NCI-H446 treated with DMSO at 0.1 percent for 48 hours (cell line): Measurements from ENCODE around the gene UCP2.

Experiments used
- DNase-seq: peaks from one replicate; lab custom pipeline; 2025; lab: John Stamatoyannopoulos, UW

Gene UCP2

DNA sequence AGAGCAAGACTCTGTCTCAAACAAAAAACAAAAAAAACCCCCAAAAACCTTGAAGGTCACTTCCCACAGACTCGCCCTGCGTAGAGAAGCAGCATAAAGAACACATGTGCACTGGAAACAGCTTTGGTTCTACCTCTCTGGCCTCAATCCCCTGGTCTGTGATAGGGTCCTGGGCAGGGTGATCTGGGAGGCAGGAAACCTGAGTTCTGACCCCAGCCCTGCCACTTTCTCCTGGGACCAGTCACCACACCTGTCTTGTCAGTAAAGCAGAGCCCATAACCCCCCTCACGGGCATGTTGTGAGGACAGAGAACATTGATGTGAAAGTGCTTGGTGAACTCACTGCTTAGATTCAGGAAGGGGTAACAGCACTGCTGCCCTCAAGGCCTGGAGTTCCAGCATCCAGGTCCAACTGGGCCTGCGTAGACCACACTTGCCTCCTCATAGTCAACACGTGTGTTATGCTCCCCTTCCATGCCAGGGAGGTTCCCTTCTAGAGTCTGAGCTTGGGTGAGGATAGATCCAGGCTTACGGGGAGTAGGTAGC, 11.4 kb downstream of the UCP2 start:
- no peak for DNase-seq

DNA sequence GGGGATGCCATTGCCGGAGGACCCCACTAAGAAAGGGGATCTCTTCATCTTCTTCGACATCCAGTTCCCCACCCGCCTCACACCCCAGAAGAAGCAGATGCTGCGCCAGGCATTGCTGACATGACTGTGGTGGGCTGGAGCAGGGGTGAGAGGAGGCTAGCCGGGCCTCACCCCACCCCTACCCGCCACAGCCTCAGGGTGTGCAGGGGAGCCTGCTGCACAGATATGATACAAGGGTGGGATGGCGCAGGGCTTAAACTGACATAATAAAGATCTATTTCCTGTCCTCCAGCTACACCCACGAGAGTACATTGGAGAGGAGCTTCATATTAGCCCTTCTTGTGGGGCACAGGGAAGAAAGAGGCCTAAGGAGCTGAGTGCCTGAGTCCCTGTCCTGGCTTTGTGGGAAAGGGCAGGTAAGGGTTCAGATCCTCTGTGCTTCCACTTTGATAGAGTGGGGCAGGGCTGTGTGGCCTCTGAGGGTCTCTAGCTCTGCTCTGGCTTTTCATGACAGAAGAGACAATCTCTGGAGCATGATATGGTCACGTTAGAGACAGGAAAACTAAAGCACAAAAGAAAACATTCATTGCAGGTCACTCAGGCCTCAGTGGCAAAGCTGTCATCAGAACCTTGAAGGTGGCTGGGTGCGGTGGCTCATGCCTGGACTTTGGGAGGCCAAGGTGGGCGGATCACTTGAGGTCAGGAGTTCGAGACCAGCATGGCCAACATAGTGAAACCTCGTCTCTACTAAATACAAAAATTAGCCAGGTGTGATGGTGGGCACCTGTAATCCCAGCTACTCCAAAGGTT, 12.4 kb downstream of the UCP2 start:
- DNase-seq: no peak

DNA sequence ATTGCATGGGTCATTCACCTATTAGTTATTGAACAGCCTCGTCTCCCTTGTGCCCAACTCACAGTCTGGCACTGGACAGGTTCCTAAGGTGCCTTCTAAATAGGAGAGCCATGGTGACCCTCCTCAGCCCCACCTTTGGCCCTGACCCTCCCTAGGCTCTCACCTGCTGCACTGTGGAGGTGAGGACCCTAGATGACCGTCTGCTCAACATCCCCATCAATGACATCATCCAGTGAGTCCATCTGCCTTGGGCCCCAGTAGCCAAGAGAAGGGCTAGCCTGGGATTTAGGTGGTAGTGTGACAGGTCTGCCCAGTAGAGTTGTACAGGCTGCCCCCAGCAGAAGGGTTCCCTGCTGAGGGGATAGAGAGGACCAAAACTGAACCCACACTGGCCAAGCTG, 13.6 kb downstream of the UCP2 start:
- no peak for DNase-seq

DNA sequence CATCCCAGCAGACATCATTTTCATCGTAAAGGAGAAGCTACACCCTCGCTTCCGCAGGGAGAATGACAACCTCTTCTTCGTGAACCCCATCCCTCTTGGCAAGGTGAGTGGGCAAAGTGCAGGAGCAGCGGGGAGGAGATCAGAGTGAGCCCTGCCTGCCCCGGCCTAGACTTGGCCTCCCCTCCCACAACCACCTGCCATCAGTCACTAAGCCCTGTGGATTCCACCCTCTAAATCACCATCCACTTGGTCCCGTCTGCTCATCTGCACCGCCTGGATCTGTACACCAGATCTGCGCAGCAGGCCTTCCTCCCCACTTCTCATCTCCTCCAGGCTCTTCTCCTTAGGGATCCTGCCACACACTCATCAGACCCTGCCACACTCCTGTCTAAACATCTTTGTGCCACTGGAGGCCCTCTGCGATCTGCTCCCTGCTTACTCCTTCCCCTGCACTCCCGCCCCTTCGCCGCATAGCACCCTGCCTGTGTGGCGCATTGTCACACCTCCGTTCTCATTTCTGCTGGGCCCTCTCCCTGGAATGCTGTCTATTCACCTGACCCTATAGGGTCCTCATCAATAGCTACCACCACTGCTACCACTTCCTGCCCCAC, 14.2 kb downstream of the UCP2 start:
- DNase-seq: no peak

DNA sequence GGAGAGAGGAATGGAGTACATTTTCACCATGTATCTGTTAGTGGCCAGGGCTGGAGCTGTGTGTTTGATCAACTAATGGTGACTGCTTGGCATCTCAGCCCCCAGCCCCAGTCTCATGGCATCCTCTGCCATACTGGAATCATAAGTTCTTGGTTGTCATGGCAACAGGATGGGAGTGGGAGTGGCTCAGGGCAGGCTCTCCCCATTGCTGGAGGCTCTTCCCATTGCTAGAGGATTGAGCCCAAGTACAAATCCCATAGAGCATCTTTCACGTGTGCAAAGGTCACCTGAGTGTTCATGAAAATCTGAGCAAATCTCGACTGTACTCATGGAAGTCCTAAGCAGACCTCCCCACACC, 16.9 kb downstream of the UCP2 start:
- no peak for DNase-seq

DNA sequence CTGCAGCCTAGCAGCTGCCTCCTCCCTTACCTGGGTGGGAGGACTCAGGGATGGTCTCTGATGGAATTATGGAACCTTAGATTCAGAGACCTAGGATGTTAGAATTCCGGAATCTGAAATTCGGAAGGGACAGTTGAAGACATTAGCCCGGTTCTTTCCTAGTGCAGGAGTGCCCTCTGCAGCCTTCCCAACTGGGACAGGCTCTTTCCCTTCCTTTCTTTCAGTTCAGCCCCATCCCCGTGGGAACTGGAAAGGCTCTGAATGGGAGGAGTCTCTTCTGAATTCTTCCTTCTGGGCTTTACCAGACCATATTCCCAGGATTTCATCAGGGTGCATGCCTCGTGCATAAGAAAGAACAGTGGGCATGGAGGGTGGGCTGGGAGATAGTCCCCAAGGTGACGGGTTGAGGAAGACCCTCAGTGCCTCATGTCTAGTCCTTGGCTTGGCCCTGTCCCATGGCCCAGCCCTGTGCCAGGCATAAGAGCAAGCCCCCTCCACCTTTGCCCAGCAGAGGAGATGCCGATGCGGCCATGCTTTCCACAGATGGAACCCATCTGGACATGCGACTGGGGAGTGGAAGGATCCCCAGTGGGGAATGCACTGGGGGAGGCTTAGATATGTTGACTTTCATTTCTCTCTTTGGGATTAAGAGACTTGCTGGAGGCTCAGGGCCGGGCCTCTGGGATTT, 17.4 kb downstream of the UCP2 start:
- DNase-seq: no peak

DNA sequence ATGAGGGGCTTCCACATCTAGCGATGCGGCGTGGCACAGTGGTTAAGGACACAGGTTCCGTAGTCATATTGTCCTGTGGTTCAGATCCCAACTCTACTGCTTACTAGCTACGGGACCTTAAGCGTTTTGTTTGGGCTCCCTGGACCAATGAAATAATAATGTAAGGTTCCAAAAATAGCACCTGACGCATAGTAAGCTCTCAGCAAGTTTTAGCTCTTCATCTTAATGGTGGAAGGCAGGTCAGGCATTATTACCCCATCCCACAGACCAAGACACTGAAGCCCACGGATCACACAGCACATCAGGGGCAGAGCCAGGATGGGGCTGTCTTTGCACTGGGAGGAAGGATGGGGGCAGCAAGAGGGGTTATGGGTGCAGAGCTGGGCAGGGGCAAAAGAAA, 18.8 kb downstream of the UCP2 start:
- no peak for DNase-seq

DNA sequence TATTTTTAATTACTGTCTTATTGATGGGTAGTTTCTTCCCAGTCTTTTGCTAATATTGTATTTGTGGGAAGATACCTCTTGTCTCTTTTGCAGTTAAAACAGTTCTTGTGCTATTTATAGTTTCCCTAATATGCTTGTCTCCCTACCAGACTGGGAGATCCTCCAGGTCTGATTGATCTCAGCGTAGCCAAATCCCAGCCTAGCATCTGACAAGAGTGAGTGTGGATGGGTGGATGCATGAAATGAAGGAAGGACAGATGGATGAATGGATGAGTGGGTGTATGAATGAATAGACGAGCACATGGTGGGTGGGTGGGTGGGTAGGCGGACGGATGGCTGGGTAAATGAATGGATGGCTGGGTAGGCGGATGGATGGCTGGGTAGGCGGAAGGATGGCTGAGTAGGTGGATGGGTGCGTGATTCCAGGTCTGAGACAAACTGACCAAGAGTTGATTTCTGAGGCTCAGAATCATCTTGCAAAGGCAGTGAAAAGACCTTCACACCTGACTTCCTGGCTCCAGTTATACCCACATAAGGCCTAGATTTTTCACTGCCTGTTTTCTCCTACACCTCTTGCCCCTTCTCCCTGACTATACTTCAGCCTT, 20.4 kb downstream of the UCP2 start:
- DNase-seq: no peak

DNA sequence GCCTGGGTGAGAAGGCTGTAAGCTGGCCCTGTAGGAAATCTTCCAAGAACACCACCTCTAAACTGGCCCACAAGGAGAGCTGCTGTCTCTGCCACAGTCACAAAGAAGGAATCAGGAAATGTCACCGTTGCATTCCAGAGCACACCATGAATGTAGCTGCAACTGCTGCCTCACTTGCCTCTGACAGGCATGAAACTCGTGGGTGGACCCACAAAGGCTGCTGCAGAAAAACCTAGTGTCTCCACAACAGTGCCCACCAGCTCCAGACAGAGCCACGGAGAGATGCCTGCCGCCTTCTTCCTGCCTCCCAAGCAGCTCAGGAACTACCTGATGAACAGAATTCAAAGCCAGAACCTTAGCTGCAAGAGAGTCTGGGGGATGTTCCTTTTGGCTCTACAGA, 21.3 kb downstream of the UCP2 start:
- no peak for DNase-seq

DNA sequence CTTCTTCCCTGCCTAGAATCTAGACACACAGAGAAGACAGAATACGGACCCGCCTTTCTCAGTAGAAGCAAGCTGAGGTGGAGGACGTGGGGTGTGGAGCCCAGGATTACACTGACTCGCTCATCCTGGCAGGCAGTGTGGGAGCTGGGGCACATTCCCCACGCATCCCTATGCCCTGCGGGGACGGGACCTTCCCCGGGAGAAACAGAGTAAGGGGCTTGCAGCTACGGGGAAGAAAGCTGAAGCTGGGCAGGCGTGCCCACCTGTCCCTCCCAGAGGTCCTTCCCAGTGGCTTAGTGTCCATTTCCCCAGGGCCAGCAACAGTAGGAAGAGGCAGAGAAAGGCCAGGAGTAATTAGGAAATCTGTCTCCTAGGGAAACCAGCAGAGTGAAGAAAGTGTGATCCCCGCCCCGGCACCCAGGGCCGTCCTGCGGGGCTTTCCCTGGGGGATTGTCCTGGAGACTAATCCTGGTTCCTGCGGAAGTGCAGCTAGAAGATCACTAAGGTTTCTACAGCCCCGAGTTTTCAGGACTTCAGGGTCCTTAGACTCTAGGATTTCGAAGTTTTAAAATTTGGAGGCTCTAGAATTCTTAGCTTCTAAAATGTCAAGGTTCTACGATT, 24.0 kb downstream of the UCP2 start:
- no peak for DNase-seq

DNA sequence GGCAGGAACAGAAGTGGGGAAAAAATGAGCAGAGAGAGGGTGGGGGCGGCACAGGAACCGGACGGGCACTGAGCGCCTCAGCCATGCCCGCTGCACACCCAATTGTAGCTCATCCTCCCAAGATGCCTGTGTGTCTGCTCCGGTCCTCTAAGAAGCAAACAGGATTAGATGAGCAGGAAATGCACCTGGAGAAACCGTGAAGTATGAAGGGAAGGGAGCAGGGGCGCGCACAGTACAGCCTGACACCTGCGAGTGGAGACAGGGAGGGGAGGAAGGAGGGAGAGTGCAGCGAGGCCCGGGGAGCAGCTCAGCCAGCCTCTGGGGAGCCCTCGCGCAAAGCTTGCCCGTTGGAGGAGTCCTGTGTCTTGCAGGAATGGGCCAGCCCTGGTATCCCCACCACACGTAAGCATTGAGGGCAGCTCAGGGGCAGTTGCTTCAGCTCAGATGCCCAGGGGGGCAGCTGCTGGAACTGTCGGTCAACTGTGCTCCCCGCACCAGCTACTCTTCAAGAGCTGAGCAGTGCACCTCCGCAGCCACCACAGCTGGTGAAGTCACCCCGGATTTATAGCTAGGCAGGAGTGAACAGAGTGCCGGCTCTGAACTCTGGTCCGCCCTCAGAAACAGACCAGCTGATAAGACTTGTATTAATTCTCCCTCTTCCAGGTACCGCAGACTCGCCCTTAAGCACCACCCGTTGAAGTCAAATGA, 24.8 kb downstream of the UCP2 start:
- DNase-seq: no peak

DNA sequence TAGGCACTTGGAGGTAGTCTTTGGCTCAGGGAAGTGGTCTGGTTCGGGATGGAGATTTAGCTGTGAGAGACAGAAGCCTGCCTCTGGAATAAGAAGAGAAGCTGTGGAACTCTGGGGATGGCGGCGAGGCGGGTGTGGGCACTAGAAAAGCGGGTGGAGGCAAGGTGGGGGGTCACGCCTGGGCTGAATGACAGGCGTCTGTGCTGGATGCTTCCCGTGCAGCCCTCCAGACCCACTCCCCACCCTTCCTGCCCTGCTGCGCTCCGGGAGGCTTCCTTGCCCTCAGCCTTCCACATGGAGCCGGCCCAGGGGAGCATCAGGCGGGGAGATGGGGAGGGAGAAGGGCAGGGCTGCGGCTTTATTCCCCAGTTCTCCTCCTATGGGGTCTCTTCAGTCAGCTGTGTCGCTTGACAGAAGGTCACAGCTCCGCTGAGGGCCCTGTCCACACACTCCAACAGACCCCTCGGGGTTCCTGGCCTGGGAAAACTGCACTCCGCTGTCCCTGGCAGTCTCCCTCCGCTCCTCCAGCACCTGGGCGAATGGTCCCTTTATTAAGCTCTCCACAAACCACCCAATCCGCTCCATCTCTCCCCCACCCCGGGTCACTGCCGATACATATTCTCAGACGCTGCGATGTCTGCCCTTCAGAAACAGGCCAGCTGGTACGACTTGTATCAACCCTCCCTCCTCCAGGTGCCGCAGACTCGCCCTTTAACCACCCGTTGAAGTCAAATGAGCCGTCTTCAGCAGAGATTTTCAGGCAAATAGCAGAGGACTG, 25.6 kb downstream of the UCP2 start:
- no peak for DNase-seq

DNA sequence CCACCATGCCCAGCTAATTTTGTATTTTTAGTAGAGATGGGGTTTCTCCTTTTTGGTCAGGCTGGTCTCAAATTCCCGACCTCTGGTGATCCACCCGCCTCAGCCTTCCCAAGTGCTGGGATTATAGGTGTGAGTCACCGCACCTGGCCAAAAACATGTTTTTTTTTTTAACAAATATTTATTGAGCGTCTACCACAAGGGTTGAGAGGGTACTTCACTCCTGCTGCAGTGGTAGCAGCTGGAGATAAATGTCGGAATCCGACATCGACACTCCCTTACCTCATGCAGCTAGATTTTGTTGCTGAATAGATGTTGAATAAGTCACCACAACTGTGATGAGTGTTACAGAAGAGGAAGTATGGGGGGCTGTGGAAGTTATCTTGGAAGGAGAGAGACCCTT, 30.8 kb downstream of the UCP2 start:
- no peak for DNase-seq

DNA sequence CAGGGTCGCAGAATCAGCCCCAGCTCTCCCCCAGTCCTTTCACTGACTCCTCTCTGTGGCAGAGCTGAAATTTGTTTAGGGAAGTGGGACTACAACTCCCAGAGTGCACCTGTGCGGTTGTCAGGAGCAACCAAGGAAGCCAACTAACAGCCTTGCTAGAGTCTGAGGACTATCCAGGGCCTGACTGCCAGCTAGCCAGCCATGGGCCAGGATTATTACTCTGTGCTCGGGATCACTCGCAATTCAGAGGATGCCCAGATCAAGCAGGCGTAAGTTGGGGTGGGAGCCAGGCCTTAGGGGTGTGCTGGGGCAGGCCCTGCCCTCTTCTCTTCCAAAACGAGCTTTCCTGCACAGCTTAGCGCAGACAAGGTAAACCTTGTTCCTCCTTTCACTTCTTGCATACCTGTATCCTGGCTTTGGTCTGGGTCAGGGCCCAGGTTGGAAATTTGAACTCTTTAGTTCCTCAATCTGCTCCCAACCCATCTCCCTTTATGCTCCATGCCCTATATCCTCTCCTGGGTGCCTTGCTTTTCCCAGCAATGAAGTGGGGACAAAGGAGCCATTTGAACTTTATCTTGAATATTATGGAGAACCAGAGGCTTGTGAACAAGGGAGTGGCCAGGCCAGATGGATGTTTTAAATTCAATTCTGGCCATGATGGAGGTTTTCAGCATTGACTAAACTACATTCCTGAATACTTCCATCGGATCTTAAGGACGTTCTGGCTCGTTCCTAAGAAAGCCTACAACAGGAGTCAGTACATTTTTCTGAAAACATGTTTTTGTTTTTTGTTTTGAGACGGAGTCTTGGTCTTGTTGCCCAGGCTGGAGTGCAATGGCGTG, 31.6 kb downstream of the UCP2 start, which contains the start of gene DNAJB13:
Gene DNAJB13, plus strand, starts transcription at position 158 of the 842 bp plus-strand sequence. Its CDS starts 44 bp downstream, at position 202.
- no peak for DNase-seq

DNA sequence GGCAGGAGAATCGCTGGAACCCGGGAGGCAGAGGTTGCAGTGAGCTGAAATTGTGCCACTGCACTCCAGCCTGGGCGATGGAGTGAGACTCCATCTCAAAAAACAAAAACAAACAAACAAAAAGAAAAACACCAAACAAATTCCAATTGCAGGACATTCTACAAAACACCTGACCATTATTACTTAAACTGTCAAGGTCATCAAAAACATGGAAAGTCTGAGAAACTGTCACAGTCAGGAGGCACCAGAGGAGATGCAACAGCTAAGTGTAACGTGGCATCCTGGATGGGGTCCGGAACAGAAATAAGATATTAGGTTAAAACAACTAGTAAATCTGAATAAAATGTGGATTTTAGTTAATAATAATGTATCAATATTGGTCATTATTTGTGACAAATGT, 32.7 kb downstream of the UCP2 start:
- no peak for DNase-seq

DNA sequence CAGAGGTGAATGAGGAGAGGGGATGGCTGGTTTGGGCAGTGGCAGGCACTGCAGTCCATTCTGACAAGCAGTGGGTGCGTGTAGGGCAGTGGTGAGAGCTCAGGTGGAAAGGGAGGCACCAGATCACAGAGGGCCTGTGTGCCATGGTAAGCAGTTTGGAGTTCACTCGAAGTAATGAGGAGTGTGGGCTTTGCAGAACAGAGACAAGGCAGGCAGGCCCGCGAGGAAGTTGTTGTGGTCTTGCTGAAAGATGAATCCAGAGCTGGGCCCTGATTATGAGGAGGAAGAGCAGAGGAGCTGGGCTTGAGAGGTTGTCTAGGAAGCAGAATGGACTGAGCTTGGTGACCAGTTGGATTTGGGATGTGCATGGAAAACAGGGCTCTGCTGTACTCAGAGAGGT, 33.4 kb downstream of the UCP2 start:
- no peak for DNase-seq

DNA sequence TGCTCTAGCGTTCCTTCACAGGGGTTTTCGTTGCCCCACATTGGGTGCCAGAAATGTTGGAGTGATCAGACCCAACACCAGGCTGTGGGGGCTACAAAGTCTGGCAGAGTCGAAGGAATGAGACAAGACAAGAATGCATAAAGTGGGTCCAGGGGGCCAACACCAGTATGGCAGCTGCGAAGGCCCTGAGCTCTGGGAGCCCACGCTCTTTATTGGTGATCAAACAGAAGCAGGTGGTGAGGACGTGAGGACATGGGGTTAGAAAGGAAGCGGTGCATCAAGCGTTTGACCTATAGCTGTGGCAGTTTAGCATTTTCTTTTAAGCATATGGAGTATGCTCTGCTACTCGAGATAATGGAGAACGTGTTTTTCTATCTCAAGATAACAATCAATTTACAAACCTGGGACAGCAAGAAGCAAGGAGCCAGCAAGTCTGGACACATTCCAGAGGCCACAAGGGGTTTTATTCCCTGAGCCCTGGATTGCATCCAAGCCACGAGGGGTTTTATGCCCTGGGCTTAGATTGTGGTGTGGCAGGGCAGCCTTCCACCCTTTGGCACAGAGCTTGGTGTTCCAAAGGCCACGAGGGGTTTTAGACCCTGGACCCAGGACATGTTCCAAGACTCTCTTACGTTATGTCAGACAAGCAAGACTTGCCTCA, 35.7 kb downstream of the UCP2 start:
- no peak for DNase-seq

DNA sequence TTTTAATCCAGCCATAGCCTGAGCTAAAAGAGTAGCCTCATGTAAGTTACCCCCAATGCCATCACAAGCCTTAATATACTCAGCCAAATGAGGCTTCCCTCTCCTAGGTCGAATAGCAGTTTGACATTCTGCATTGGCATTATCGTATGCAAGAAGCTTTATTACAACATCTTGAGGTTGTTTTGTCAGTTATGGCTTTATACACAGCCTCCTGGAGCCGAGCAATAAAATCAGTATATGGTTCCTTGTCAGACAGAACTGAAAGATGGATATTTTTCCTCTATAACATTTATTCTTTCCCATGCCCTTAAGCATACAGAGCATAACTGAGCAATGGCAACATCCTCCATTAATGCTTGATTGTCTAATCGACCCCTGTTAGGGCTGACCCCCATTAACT, 37.2 kb downstream of the UCP2 start:
- DNase-seq: no peak

DNA sequence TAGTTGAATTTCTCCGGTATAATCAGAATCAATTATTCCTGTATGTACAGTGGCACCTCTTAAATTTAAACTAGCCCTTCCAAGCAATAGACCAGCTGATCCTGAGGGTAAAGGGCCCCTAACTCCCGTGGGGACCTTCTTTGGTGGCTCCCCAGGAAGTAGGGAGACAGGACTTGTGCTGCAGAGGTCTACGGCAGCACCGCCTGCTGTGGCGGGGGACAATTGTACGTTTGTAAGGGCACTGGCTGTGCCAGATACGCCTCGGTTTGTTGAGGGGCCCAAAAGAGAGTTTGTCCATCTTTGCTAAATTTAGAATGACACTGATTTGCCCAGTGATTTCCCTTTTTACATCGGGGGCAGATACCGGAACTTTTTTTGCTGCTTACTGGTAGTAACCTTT, 37.7 kb downstream of the UCP2 start:
- no peak for DNase-seq
